ENCODE measurements around the gene SYNE2.

Gene SYNE2

DNA sequence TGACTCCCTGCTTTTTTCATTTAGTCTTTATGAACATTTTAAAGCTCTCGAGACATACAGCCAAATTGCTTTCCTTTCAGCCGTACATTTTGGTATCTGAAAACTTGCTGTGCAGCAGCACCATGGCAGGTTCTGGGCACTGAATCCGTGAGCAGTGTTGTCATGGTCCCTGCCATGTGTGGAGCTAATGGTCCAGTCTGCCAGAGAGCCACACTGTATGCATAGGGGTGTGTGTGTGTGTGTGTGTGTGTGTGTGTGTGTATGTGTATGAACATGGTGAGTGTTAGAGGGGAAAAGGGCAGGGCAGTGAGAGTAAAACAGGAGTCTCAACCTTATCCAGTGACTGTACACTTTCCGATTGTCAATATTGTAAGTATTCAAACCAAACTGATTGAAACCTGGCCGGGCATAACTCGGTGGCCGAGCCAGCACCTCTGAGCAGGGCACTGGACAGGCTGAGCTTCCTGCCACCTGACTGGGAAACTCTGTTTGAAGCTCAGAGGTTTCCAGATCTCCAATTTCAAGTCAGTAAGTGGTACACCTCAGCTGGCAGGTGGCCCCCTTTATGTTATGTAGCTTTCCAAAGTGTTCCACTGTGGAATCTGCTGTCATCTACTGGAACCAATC lies 331.4 kb downstream of the SYNE2 start:
- TF ChIP-seq JUND (IDR thresholded peaks at IDR 0.05; ENCODE audit: low read depth), result no peak
- in situ Hi-C loops (cut with HindIII; ENCODE audit: low pct_unique_long_range_greater_than_20kb, low sequenced_read_pairs), result no loop called here
- no peak for DNase-seq (ENCODE audit: low read depth in 1 of 2, low spot score in 1 of 2)

DNA sequence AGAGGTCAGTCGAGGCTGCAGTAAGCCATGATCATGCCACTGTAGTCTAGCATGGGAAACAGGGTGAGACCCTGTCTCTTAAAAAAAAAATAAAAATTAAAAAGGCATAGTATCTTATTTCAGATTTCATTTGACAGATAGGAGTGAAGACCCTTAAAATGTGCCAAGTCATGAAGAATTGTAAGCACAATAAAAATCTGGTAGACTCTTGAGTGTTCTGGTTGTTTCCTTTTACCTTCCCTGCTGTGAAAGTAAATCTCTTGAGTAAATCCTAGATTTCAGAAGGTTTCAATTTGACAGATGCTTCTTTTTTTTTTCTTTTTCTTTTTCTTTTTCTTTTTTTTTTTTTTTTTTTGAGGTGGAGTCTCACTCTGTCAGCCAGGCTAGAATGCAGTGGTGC lies 332.4 kb downstream of the SYNE2 start:
- in situ Hi-C loops (cut with HindIII; ENCODE audit: low pct_unique_long_range_greater_than_20kb, low sequenced_read_pairs), result no loop called here
- no peak for TF ChIP-seq JUND (IDR thresholded peaks at IDR 0.05; ENCODE audit: low read depth)
- no peak for DNase-seq (ENCODE audit: low read depth in 1 of 2, low spot score in 1 of 2)

DNA sequence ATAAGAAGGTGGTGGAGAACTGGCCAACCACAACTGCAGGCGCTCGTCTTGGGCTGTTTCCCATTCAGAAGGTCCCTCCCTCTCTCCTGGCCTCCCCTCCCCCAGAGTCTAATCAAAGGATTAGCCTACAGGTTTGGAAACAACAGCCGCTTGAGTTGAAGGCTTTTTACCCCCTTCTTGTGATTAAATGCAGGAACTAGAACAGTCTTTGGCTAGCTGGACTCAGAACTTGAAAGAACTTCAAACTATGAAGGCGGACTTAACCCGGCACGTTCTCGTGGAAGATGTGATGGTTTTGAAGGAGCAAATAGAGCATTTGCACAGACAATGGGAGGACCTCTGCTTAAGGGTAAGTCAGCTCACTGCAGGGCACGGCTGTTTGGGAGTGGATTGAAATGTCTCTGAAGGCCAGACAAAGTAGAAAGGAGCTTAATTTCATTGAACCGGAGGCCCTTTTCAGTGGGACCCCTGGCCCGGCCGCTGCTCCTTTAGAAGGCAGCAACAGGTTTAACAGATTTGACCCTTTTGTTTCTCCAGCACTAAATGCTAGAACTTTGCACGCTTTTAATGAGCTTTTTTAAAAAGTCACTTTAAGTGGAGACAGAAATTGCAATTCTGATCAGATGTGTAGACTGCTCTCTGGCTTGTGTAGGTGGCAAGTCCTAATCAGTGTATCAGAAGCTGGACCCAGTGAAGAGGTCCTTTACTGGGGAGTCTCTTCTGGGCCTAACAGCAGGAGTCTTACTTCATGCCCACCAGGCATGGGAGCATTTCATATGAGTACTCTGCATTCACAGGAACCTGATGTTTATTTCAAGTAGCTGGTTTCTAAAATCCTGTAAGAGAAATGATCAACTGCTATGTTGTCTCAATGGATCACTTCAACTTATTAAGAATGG lies 333.7 kb downstream of the SYNE2 start:
- in situ Hi-C loops (cut with HindIII; ENCODE audit: low pct_unique_long_range_greater_than_20kb, low sequenced_read_pairs), result no loop called here

DNA sequence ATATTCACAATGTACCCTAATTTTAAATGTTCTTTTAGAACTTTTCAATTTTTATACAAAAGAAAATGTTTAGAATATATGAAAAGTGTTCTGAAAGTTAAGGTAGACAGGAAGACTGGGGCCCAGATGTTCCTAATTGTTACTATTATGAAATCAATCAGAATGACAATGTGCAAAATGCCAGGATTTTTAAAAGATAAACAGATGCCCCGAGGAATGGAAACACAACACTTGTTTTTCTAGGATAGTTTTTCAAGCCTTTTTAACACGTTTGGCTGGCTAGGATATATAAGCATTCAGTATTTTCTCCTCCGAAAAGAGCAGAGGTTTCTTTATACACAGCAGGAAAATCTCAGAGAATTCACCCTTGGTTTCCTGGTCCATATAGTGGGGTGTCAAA lies 334.5 kb downstream of the SYNE2 start:
- TF ChIP-seq JUND (IDR thresholded peaks at IDR 0.05; ENCODE audit: low read depth), result no peak
- DNase-seq (ENCODE audit: low read depth in 1 of 2, low spot score in 1 of 2), result no peak
- in situ Hi-C loops (cut with HindIII; ENCODE audit: low pct_unique_long_range_greater_than_20kb, low sequenced_read_pairs), result no loop called here

More for the DNA sequence above, 333.7 kb downstream of the SYNE2 start:
- no peak for DNase-seq (ENCODE audit: low read depth in 1 of 2, low spot score in 1 of 2)
- TF ChIP-seq JUND (IDR thresholded peaks at IDR 0.05; ENCODE audit: low read depth), result no peak

DNA sequence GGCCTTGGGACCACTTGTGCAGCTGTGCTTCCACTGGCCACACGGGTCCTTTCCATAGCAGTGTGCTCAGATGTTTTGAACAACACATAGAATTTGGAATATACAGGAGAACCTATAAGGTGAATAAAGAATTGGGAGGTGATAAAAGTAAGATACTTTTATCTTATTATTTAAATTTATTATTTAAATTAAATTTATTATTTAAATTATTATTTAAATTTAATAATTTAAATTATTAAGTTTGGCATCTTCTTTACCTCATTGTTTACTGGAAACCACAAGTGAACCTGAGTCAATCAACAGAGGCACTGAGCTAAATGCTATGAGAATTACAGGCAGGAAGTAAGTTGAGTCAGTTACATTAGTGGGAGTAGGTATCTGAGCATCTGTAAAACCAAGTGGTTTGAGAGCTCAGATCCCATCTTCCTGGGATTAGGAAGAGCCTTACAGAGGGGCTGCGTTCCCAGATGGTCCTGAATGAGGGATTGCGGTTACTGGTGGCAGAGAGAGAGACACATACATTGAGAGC lies 338.2 kb downstream of the SYNE2 start:
- TF ChIP-seq JUND (IDR thresholded peaks at IDR 0.05; ENCODE audit: low read depth), result no peak
- in situ Hi-C loops (cut with HindIII; ENCODE audit: low pct_unique_long_range_greater_than_20kb, low sequenced_read_pairs), result no loop called here
- DNase-seq (ENCODE audit: low read depth in 1 of 2, low spot score in 1 of 2), result no peak

DNA sequence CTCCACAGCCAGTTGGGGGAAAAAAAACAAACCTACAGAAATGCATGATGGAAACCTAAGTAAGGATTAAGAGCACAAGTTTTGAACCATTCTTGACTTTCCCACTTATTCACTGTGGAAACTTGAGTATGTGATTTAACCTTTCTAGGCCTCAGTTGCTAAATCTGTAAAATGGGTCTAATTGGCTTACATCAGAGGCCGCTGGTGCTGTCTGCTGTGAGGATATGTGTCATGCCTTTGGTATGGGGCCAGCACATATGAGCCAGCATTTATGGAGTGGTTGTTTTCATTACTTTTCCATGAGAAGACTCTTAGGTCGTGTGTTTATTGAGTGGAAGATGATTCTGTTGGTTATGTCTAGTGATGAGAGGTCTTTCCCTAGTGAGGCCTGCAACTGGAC lies 339.0 kb downstream of the SYNE2 start:
- in situ Hi-C loops (cut with HindIII; ENCODE audit: low pct_unique_long_range_greater_than_20kb, low sequenced_read_pairs), result no loop called here
- DNase-seq (ENCODE audit: low read depth in 1 of 2, low spot score in 1 of 2), result no peak
- TF ChIP-seq JUND (IDR thresholded peaks at IDR 0.05; ENCODE audit: low read depth), result no peak

DNA sequence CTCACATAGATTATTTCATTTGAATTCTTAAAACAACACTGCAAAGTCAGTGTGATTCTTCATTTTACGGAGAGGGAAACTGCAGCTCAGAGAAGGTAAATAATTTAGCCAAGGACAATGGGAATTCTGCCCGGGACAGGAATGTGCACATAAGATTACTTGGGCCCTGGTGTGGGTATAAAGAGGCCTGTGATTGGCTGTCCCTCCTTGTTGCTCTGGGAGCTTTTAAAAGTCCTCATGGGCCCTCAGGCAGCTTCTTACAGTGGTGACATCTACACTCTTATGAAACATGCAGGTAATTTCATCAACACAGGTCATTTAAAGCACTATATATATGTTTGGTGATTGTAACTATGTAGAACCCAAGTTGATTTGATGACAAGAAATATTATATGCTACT lies 341.0 kb downstream of the SYNE2 start:
- DNase-seq (ENCODE audit: low read depth in 1 of 2, low spot score in 1 of 2), result peak; percentile 60 to 83
- no peak for TF ChIP-seq JUND (IDR thresholded peaks at IDR 0.05; ENCODE audit: low read depth)
- in situ Hi-C loops (cut with HindIII; ENCODE audit: low pct_unique_long_range_greater_than_20kb, low sequenced_read_pairs), result no loop called here

DNA sequence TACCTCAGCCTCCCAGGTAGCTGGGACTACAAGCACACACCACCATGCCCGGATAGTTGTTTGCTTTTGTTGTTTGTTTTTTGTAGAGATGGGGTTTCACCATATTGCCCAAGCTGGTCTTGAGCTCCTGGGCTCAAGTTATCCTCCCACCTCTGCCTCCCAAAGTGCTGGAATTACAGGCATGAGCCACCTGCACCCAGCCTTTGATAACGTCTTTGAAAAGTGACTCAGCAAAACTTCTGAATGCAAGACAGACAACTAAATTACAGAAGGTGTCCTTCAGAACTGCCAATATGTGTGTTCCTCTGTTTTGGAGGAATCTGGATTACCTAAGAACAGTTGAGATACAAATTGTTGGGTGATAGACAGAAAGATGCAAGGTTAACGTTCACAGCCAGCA lies 341.6 kb downstream of the SYNE2 start:
- peak in 1 of 2 experiments; percentile 23 for DNase-seq (ENCODE audit: low read depth in 1 of 2, low spot score in 1 of 2)
- TF ChIP-seq JUND (IDR thresholded peaks at IDR 0.05; ENCODE audit: low read depth), result no peak
- in situ Hi-C loops (cut with HindIII; ENCODE audit: low pct_unique_long_range_greater_than_20kb, low sequenced_read_pairs), result no loop called here

DNA sequence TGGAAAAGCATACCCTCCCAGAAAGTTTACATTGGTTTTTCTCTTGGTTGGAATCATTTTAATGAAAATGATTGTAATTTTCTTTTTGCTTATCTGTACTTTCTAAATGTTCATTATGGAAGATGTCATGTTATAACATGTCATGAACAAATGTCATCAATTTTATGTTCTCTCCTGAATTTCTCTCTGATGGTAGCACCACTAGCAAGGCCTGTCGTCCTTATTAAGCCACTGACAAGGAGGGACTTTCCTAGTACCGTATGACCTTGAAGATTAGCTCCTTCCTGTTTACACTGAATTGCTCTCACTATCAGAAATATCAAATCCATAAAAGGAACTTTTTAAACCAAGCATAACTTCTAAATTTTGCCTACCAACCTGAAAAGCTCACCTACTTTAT lies 342.4 kb downstream of the SYNE2 start:
- in situ Hi-C loops (cut with HindIII; ENCODE audit: low pct_unique_long_range_greater_than_20kb, low sequenced_read_pairs), result no loop called here
- no peak for TF ChIP-seq JUND (IDR thresholded peaks at IDR 0.05; ENCODE audit: low read depth)
- DNase-seq (ENCODE audit: low read depth in 1 of 2, low spot score in 1 of 2), result no peak

DNA sequence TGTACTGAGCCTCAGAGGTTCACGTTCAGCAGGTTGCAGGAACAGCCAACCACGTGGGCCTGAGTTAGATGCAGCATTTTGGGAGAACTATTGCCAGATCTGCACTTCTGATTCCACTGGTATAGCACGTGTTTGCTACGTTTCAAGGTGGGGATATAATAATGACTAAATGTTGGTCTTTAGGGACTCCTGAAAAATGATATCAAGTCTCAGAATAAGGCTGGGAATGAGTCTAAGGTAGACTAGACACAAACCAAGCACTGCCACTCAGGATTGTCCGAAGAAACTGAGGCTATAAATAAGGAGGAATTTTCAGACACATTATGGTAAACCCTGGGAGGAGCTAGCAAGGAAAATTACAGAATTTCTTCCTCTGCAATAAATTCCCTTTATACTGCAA lies 343.3 kb downstream of the SYNE2 start:
- in situ Hi-C loops (cut with HindIII; ENCODE audit: low pct_unique_long_range_greater_than_20kb, low sequenced_read_pairs), result no loop called here
- DNase-seq (ENCODE audit: low read depth in 1 of 2, low spot score in 1 of 2), result no peak
- no peak for TF ChIP-seq JUND (IDR thresholded peaks at IDR 0.05; ENCODE audit: low read depth)

DNA sequence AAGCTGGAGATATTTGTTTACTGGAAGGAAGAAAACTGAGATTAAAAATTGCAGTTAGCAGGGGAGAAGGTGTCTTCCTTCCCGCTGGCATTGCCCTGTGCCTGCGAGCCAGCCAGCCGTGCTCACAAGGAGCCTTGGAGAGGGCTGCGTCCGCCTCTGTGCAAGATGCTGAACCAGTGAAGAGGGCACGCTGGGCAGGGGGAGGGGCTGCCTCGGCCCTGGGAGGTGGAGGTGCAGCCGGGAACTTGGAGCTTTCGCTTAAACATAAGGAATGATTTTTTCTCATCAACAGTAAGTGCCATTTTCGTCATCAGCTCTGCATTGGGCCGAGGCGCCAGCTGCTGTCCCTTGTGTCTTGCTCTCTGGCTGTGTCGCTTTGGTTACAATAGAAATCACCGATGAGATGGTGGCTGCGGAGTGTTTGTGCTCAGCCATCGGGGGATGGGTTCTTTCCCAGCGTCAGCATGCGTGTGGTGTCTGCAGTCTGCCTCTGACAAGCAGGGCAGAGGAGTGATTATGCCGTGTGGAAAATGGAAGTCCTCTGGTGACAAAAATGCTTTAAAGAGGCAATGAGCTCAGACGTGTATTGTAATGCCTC lies 344.1 kb downstream of the SYNE2 start:
- in situ Hi-C loops (cut with HindIII; ENCODE audit: low pct_unique_long_range_greater_than_20kb, low sequenced_read_pairs), result no loop called here
- no peak for DNase-seq (ENCODE audit: low read depth in 1 of 2, low spot score in 1 of 2)
- no peak for TF ChIP-seq JUND (IDR thresholded peaks at IDR 0.05; ENCODE audit: low read depth)

DNA sequence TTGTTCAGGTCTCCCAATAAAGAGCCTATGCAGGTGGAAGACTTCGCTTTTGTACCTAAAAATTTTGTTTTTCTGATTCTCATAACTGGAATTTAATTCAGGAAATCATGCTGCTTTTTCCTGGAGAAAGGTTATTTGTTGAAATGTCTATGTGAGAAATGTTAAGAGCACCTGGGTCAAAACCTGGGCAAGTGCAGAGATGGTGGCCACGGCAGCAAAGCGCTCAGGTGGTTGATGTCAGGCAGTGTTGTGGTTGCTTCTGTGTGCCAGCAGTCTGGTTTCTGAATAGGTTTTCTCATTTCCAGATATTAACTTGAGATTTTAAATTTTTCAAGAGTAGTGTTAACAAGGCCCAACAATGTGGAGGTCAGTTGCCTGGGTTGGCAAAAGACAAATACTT lies 345.2 kb downstream of the SYNE2 start:
- DNase-seq (ENCODE audit: low read depth in 1 of 2, low spot score in 1 of 2), result no peak
- in situ Hi-C loops (cut with HindIII; ENCODE audit: low pct_unique_long_range_greater_than_20kb, low sequenced_read_pairs), result no loop called here
- no peak for TF ChIP-seq JUND (IDR thresholded peaks at IDR 0.05; ENCODE audit: low read depth)

DNA sequence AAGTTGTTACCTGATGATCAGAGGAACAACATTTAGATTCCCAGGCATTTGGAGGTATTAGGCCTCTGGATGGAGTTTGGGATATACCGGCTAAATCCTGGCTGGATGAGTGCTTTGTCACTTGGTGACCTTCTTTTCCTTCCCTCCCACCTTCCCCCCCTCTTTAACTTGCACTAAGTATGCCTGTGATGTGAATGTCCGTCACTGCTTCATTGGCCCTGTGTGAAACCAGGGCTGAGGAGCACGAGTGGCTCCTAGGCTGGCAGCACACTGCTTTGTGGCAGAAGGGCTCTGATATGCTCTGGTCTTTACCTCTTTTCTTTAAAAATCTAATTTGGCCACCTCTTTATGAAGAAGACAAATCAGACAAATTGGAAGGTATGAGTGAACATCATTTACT lies 345.7 kb downstream of the SYNE2 start:
- DNase-seq (ENCODE audit: low read depth in 1 of 2, low spot score in 1 of 2), result no peak
- no peak for TF ChIP-seq JUND (IDR thresholded peaks at IDR 0.05; ENCODE audit: low read depth)
- in situ Hi-C loops (cut with HindIII; ENCODE audit: low pct_unique_long_range_greater_than_20kb, low sequenced_read_pairs), result no loop called here
